T-helper 1 cell treated with Interleukin-12 subunit alpha and Interleukin-12 subunit beta and Interleukin-4 antibody, amounts not matched to agents 30 ng/mL and 1 ng/mL, for 36 hours (primary cell): ENCODE data around the gene OSBPL1A. TPM values are rescaled to one million over a fixed set of nuclear protein-coding genes. Genes with fewer than 3 reads are reported as not detected.

ENCODE experiments used
- intact Hi-C: fragments of 100-400 bp; cut with micrococcal nuclease; formaldehyde crosslinking; loops from one replicate; pipeline ENCODE4 v1.15.1; 2024
- total RNA-seq: library from RNA; stranded (reverse); gene quantifications from 2 replicates; pipeline ENCODE4 v1.2.3, GENCODE V29; 2022

The OSBPL1A gene
- total RNA-seq, 1 donor from 2014 or later: 1.7 TPM

- intact Hi-C loops: loop anchor here (2.0 to 5.0 kb wide), 5 partner anchors 20 to 1952 kb away; partner anchors contain the start of genes RMC1 and SS18
These were observed 259.2 kb downstream of the OSBPL1A start for GRCh38 chr18:24138409-24138788.

DNA sequence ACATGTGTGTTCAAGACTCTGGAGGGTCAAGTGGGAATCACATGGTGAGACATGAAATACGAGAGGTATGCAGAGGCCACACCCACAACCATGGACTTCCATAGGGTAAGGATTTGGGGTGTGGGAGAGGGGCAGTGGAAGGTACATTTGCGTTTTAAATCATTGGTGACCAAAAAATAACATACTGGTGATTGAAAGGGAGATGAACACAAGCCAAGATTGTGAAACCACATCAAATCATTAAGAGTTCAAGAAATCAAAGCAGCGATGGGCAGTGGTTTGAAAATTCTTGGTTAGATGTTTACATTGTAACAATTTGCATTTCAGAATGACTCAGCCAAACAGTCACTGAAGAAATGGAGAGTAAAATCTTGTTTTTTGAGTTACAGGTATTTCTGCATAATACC is 260.7 kb downstream of the OSBPL1A start:
- intact Hi-C loops: loop anchor here (5.0 kb wide), 3 partner anchors 120 to 635 kb away; partner anchors contain the start of gene RMC1

- intact Hi-C loops: no loop called here
These were observed 267.1 kb downstream of the OSBPL1A start for GRCh38 chr18:24130494-24130893.

- intact Hi-C loops: no loop called here
These were observed 268.9 kb downstream of the OSBPL1A start for GRCh38 chr18:24128700-24129099.

- intact Hi-C loops: no loop called here
These were observed 269.9 kb downstream of the OSBPL1A start for GRCh38 chr18:24127735-24128134.

GRCh38 chr18:24126155-24126961 is 271.3 kb downstream of the OSBPL1A start:
- intact Hi-C loops: no loop called here

DNA sequence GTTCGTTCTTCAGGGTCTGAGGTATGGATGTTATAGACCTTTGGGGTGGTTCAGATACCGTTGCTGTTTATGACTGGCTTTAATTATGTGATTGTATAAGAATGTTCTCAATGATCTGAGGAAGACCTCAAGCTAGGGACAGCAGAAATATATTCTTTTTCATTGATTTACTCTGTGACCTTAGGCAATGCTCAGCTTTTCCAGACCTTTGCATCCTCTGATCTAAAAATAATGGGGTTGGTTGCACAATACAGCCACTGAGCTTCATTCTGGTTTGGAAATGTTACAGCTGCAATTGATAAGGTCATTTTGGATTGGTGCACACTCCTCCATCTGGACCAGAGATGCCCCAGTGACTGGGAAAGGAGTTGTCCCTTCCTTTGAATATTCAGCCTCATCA is 276.0 kb downstream of the OSBPL1A start:
- intact Hi-C loops: no loop called here

DNA sequence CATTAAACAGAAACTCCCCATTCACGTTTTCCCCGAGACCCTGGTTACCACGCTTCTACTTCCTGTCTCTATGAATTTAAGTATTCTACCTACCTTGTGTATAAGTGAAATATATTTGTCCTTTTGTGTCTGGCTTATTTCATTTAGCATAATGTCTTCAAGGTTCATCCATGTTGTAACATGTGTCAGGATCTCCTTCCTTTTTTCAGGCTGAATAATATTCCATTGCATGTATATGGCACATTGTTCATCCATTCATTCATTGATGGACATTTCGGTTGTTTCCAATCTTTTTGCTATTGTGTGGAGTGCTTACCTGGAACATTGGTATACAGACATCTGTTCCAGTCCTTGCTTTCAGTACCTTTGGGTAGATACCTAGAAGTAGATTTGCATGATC is 276.9 kb downstream of the OSBPL1A start:
- intact Hi-C loops: no loop called here

GRCh38 chr18:24118750-24119577 is 278.7 kb downstream of the OSBPL1A start:
- intact Hi-C loops: loop anchor here (1.0 to 2.0 kb wide), 13 partner anchors 20 to 666 kb away; partner anchors contain the start of genes CABYR and RIOK3

DNA sequence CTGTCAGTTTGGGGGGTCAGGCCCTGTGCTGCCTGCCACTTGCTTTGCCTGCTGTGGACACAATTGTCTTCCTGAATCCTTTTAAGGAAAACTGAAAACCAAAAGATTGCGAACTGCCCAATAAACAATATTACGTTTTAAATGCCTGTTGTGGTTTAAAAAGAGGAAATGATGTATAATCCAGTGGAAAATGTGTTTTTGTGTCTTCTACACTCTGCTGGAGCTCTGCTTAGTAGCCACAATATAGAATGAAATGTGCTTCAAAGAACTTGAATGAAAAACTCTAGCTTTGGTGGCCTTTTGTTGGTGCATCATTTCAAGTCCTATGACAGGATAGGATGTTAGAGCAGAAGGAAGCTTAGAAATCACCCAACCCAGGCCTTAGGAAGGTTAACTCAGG is 282.0 kb downstream of the OSBPL1A start:
- intact Hi-C loops: no loop called here

DNA sequence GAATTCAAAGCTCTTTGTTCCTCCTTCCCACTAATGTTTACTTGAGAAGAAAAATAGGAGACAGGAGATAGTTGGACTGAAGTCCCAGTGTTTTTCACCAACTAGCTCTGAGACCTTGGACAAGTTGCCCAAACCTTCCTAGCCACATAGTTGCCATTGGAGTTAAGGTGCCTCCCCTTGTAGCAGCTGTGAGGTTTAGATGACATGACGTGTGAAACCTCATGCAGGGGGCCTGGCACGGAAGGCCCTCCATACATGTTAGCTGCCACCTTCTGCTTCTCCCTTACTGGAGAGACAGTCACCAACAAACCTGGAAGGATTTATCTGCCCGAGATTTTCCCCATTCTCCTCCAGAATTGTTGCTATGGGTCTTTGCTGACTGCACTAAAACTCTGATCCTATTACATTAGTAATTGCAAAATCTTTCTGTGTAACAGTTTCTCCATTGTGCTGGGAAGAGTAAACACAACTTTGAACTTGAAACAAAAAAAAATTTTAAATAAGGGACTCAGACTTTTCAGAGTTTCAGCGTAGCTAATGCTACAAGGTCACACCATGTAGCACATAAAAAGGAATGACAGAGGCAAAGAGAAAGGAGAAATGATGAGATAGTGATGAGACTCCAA is 282.6 kb downstream of the OSBPL1A start:
- intact Hi-C loops: no loop called here

DNA sequence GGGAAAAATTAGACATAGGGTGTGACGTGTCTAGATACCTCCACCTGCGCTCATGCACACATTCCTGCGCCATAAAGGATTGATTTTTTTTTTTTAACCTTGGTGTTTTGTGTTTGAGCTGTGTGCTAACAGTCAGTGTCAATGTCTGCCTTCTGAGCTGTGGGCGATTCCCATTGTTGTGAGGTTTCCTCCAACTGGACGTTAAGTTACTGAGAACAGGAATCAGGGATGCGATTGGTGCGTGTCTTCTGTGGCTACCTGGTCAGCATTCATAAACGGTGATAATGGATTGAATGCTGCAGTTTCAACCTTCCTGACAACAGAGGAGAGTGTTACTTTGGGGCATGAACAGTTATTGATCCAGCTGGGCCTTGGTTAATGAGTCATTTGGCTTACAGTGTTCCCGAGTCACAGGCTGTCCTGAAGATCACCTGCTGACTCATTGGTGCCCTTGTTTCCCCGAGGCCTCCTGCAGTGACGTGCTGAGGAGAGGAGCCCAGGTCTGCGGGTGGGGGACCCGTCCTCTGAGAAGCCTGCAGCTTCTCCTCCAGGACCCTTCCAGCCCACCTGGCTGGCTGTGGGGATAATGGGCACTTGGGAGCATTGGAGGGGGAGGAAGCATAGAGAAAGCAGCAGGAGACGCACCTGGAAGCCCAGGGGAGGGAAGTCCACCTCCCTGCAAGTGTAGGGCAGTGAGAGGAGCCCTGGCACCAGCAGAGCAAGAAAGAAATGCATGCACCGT is 284.6 kb downstream of the OSBPL1A start:
- intact Hi-C loops: no loop called here

GRCh38 chr18:24112464-24112863 is 285.2 kb downstream of the OSBPL1A start:
- intact Hi-C loops: no loop called here

Other genes with a start within 250 kb of the OSBPL1A start
- gene IMPACT, start 28.8 kb upstream of the OSBPL1A start, total RNA-seq: 7.4 and 10.4 TPM in 2 replicates
- 0.17 and 0.20 TPM in 2 replicates for gene HRH4, start 62.8 kb upstream of the OSBPL1A start, total RNA-seq